ENCODE measurements around the gene GTF2I. TPM values are rescaled to one million over a fixed set of nuclear protein-coding genes. Genes with fewer than 3 reads are reported as not detected.
"Not testable (repeated sequence)": the region's sequence is repeated elsewhere in the genome, so short reads cannot be mapped to it uniquely, and the experiment has no call there.

Gene GTF2I
- polyA plus RNA-seq, 3 donors = 31.8 to 95.6 (median 35.7) TPM

DNA sequence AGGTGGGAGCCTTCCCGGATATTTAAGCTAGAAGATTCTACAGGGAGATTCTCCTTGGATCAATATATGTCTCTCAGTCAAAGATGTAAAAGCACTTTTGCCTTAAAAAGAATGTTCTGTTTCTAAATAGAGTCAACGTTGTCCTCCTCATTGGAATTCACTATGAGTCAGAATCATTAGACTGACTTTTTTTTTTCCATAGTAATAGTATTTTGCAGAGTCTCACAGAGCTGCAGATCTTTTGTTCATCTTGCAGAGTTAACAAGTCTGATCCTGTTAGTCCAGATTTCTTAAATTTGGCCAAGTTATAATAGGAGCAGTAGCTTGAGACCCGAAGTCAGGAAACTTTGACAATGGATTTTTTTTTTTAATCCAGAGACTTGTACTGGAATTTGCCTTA, 101.5 kb downstream of the GTF2I start:
- WGBS, 3 donors = no CpG with 5 or more reads among the region's 3 CpGs
- H3K27ac ChIP-seq (ENCODE audit: low read depth, low read length) = not testable (repeated sequence)

DNA sequence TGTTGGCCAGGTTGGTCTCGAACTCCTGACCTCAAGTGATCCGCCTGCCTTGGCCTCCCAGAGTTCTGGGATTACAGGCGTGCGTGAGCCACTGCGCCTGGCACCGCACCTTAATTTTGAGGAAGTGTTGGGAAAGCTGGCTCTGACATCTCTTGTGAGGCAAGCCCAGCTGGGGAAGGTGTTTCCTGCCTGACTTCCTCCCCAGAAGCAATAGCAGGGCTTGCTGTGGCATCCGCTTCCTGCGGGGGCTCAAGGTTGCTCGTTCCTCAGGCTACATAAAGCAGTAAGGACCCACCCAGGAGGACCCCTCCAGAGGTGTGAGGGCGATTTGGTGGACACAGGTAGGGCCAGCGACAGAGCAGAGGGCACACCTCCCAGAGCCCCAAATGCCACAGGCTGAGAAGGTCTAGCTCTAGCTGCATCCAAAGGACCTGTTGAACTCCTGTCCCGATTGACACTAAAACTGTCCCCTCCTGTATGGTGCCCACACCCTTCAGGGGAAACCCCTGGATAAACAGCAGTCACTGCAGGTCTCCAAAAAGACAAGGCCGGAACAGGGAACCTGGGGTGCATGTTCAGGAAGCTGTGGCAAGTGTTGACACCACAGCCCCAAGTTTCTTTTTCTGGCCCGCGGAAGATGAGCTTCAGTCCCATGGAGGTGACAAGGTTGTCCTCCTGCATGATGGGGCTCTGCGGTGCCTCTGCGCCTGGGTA, 107.8 kb downstream of the GTF2I start:
- H3K27ac ChIP-seq (ENCODE audit: low read depth, low read length) = not testable (repeated sequence)
- WGBS, 3 donors = no CpG with 5 or more reads among the region's 17 CpGs

DNA sequence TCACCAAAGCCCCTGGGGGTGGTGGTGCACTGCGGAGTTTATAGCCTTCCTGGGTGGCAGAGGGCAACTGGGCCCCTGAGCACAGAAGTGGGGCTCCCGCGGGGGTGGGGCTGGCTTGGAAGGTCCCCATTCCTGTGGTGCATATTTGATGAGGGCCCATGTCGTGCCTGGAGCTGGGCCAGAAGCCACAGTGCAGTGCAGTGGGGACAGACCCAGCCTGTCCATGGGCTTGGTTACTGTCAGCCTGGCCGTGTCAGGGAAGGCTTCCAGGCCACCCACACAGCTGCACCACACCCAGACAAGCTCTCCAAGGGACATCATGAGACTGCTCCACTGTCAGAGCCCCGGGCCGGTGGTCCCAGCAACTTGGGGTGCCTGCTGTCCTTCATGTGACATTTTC, 109.0 kb downstream of the GTF2I start:
- 60% methylated on average over 1 of the region's 7 CpGs; no CpG with 5 or more reads in 2 of the 3 donors for WGBS, 3 donors

DNA sequence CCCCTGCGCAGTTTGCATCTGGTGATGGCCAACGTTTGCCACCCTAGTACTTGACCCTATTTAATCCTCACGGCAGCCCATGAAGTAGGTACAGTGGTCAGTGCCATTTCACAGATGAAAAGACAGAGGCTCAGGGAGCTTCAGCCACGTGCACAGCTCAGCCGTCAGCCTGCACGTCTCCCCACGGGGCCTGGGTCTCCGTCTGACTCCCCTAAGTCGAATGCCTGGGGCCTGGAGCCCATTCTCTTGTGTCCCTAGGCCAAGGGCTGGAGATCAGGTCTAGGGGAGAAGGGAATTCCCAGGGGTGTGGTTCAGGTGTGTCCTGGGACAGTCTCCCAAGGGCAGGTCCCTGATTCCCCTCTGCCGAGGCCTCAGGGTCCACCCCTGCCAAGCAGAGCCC, 109.5 kb downstream of the GTF2I start:
- WGBS, 3 donors = 60 to 72% (median 67%) methylated on average over 8 of the region's 10 CpGs
- not testable (repeated sequence) for H3K27ac ChIP-seq (ENCODE audit: low read depth, low read length)

More for the DNA sequence above, 109.0 kb downstream of the GTF2I start:
- H3K27ac ChIP-seq (ENCODE audit: low read depth, low read length) = not testable (repeated sequence)

DNA sequence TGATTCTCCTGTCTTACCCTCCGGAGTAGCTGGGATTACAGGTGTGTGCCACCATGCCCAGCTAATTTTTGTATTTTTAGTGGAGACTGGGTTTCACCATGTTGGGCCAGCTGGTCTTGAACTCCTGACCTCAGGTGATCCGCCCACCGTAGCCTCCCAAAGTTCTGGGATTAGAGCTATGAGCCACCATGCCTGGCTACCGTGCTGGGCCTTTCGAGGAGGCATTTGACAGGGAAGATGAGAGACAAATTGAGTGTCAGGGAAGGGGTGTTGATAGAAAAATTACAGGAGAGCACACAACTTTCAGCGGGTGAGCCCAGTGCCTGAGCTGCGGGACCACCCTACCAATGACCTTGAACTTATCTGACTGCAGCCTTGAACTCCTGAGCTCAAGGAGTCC, 112.5 kb downstream of the GTF2I start:
- WGBS, 3 donors = 84 to 94% (median 85%) methylated on average over 3 to 4 of the region's 7 CpGs
- not testable (repeated sequence) for H3K27ac ChIP-seq (ENCODE audit: low read depth, low read length)

DNA sequence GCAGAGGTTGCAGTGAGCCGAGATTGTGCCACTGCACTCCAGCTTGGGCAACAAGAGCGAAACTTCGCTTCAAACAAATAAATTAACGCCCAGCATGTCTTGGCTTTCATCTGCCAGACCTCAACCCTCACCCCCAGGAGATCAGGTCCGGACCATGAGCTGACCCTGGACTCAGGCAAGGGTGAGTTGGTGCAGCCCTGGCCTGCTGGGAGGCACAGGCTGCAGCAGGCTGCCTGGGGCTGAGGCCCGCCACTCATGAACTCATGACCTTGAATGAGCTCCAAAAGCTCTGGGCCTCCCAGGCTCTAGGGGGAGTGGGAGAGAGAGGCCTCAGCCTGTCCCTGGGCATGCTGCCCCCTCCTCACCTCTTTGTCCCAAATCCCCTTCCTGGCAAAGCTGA, 114.6 kb downstream of the GTF2I start:
- 76 to 94% (median 92%) methylated on average over 6 of the region's 6 CpGs for WGBS, 3 donors
- not testable (repeated sequence) for H3K27ac ChIP-seq (ENCODE audit: low read depth, low read length)

DNA sequence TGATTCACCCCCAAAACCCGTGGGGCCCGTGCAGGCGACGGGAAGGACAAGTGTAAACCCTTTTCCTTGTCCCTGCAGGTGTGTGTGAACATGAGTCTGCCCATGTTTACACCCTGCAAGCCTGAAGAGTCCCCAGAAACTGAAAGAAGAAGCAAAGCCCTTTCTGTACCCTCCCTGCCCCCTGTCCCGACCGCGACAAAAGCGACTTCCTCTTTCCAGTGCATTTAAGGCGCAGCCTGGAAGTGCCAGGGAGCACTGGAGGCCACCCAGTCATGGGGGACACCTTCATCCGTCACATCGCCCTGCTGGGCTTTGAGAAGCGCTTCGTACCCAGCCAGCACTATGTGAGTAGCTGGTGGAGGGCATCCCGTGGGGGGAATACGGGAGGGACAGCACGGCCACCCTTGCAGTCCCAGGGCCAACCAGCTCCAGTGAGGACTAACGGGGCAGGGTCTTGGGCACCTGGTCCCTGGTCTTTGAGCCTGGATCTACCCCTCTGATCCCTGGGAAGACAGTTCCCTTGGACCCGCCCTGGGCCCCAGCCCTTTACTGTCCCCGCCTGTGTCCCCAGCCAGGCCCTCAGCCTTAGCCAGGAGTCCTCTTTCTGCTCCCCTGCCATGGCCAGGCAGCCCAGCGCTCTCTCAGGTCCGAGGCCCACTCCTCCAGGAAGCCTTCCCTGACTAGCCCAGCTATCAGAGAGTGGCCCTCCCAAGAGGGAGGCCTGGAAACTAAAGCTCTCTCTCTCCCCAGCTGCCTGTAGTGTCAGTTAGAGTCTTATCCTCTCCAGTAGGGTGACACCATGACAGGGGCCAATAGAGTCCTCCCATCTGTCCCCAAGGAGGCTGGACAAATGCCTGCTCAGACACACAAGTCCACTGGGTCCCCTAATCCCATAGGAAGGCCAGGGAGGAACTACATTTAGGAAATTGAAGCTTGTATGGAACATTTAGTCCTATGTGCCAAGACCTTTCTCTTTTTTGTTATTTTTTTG, 116.5 kb downstream of the GTF2I start, which contains the start of gene NCF1:
Gene NCF1 (plus strand): TSS at position 252 of the 991 bp plus-strand sequence. CDS start 21 bp downstream, at position 273.
- not testable (repeated sequence) for H3K27ac ChIP-seq (ENCODE audit: low read depth, low read length)
- no CpG with 5 or more reads among the region's 21 CpGs for WGBS, 3 donors

DNA sequence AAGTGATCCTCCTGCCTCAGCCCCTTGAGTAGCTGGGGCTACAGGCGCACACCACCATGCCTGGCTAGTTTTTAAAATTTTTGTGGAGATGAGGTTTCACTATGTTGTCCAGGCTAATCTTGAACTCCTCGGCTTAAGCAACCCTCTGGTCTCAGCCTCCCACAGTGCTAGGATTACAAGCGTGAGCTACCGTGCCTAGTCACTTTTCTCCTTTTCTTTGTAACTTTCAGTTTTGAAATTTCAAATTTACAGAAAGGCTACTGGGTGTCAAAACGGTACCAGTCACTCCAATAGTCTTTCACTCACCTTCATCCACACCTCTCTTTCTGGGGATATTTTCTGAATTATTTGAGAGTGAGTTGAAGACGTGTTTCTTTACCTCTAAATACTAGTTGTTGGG, 117.6 kb downstream of the GTF2I start:
- WGBS, 3 donors = no CpG with 5 or more reads among the region's 6 CpGs
- not testable (repeated sequence) for H3K27ac ChIP-seq (ENCODE audit: low read depth, low read length)

DNA sequence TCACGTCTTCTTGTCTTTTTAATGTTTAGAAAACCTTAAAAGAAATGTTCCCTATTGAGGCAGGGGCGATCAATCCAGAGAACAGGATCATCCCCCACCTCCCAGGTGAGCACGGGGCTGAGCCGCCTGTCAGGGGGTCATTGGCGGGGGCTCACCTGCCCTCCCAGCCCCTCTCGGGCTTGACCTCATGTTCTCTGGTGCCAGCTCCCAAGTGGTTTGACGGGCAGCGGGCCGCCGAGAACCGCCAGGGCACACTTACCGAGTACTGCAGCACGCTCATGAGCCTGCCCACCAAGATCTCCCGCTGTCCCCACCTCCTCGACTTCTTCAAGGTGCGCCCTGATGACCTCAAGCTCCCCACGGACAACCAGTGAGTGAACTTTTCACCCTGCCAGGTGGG, 121.5 kb downstream of the GTF2I start:
- WGBS, 3 donors = 81 to 89% (median 88%) methylated on average over 10 to 12 of the region's 17 CpGs
- H3K27ac ChIP-seq (ENCODE audit: low read depth, low read length) = not testable (repeated sequence)

DNA sequence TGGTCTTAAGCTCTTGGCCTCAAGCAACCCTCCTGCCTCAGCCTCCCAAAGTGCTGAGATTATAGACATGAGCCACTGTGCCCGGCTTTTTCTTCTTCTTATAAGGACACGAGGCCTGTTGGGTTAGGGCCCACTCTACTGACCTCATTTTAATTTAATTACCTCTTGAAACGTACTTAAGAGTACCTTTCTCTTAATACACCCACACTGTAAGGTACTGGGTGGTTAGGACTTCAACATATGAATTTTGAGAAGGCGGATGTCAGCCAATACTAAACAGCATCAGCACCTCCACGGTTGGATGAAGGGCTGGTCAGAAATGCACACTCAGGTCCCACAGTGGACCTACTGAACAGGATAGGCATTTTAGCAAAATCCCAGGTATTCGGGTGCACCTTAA, 124.2 kb downstream of the GTF2I start:
- not testable (repeated sequence) for H3K27ac ChIP-seq (ENCODE audit: low read depth, low read length)
- 84 to 91% (median 85%) methylated on average over 3 of the region's 6 CpGs for WGBS, 3 donors

DNA sequence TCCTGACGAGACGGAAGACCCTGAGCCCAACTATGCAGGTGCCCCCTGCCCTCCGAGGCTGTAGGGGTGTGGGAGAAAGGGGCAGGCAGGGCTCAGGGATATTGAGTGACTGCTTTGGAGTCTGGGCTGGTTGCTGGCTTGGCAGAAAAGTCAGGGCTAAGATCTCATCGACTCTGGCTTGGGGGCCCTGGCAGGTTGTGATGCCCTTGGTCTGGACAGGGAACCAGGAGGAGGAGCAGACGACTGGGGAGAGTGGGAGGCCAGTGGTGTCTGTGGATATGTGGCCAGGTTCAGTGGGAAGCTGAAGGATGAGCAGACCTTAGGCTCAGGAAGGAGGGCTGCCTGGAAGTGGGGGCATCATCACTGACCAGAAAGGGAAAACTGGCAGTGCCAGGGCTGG, 126.1 kb downstream of the GTF2I start:
- not testable (repeated sequence) for H3K27ac ChIP-seq (ENCODE audit: low read depth, low read length)
- 59 to 87% (median 79%) methylated on average over 2 to 5 of the region's 5 CpGs for WGBS, 3 donors

DNA sequence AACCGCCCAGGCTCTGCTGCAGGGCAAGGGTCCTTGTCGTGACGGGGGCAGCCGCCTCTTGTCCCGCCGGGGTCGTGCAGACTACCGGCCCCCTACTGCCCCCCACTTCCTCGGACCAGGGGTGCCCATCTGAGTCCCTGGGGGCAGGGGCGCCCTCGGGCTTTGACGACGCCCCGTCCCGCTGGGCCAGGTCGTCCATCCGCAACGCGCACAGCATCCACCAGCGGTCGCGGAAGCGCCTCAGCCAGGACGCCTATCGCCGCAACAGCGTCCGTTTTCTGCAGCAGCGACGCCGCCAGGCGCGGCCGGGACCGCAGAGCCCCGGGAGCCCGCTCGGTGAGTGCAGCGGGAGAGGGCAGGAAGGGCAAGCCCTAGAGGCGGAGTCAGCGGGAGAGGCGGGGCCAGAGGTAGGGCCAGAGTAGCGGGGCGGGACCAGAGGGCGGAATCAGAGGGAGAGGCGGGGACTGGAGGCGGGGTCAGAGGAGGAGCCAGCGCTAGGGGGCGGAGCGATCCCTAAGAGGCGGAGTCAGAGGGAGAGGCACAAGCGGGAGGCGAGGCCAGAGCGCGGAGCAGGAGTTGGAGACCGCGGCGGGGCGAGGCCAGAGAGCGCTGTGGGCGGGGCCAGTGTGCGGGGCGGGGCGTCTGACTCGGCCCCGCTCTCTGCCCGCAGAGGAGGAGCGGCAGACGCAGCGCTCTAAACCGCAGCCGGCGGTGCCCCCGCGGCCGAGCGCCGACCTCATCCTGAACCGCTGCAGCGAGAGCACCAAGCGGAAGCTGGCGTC, 131.0 kb downstream of the GTF2I start:
- not testable (repeated sequence) for H3K27ac ChIP-seq (ENCODE audit: low read depth, low read length)
- 0 to 2% (median 0%) methylated on average over 4 to 35 of the region's 82 CpGs for WGBS, 3 donors

DNA sequence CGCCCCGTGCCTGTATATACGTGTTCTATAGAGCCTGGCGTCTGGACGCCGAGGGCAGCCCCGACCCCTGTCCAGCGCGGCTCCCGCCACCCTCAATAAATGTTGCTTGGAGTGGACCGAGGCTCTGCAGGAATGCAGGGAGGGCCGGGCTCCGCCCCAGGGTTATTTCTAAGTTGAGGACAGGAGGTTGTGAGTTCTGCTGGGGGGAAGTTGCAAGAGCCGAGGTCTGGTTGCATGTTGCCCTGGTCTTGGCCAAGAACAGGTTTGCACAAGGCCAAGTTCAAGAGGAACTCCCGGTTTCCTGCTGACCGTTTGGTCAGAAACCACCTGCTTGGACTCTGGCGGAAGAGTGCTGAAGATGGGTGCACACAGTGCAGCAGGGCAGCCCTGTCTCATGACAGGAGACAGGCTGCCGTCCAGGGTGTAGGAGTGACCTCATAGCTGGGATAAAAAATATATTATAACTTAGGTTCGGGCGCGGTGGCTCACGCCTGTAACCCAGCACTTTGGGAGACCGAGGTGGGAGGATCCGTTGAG, 131.8 kb downstream of the GTF2I start:
- not testable (repeated sequence) for H3K27ac ChIP-seq (ENCODE audit: low read depth, low read length)
- 0 to 14% (median 5%) methylated on average over 3 of the region's 24 CpGs for WGBS, 3 donors

DNA sequence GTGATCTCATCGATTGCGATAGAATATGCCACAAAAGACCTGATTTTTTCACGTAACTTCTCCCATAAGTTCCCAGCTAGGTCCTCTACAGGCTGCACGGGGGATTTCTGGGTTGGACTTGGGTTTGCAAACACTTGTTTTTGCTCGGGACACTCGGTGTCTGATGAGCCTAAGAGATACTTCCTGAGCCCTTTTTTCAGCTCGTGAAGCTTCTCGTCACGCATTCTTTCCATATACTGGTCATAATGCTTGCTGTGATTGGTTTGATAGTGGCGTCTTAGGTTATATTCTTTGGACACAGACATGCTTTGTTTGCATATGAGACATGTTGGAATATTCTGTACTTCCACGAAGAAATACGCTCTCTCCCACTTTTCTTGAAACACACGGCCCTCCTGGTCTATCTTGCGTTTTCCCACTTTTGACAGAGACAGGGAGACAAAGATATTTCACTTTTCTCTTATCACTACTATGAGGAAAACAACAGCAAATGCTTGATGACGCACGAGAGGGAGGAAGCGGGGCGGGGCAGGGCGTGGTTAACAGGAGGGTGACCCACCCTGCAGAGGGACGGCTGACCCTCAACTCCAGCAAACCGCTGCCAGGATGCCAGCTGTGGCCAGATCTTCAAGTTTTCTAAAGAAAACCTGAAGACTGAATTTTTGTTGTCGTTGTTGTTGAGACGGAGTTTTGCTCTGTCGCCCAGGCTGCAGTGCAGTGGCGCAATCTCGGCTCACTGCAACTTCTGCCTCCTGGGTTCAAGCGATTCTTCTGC, 140.5 kb downstream of the GTF2I start:
- WGBS, 3 donors = 93 to 97% (median 97%) methylated on average over 11 to 12 of the region's 27 CpGs
- not testable (repeated sequence) for H3K27ac ChIP-seq (ENCODE audit: low read depth, low read length)

DNA sequence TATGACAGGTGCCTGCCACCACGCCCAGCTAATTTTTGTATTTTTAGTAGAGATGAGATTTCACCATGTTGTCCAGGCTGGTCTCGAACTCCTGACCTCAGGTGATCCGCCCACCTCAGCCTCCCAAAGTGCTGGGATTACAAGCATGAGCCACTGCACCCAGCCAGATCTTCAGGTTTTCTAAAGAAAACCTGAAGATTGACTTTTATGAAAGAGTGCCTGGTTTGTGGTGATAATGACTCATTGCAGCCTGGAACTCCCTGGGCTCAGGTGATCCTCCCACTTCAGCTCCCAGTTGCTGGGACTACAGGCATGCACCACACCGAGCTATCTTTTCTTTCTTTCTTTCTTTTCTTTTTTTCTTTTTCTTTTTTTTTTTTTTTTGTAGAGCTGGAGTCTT, 141.1 kb downstream of the GTF2I start:
- H3K27ac ChIP-seq (ENCODE audit: low read depth, low read length) = not testable (repeated sequence)
- 83 to 100% (median 88%) methylated on average over 1 of the region's 4 CpGs for WGBS, 3 donors
